Body of pancreas (tissue), 4 donors: Measurements from ENCODE around the gene PERM1. TPM values are rescaled to one million over a fixed set of nuclear protein-coding genes. Genes with fewer than 3 reads are reported as not detected.

ENCODE experiments used
- ATAC-seq: fragments of 150-250 bp; one replicate; pipeline ENCODE4 v1.9.1; 2016
- DNase-seq, 4 donors: peaks; one replicate each; pipeline ENCODE4 v3.0.0-alpha.2; 2019
- H3K27ac ChIP-seq, 4 donors: fragments of 200-600 bp; sonication (generic); 1 replicate in 3 of 4; 2 replicates in 1 of 4; pipeline versions ENCODE4 v1.5.1 to v1.6.1; 2016 to 2019; ENCODE audit warnings: mild to moderate bottlenecking in 1 of 4, mixed read lengths in 1 of 4, moderate library complexity in 1 of 4
- H3K27me3 ChIP-seq, 2 donors: fragments of 200-600 bp; sonication (generic); one replicate each; pipeline ENCODE4 v1.6.0; 2016; ENCODE audit warnings: mild to moderate bottlenecking in 1 of 2
- H3K36me3 ChIP-seq, 2 donors: fragments of 200-600 bp; sonication (generic); replicated peaks in 1 of 2; 2 replicates each; pipeline ENCODE4 v1.5.1; 2016; ENCODE audit warnings: low read depth in 2 of 2; ENCODE audit not compliant: insufficient read depth in 1 of 2
- H3K4me1 ChIP-seq: fragments of 200-600 bp; sonication (generic); one replicate; pipeline ENCODE4 v1.6.0; 2016
- H3K4me3 ChIP-seq, 2 donors: fragments of 200-600 bp; sonication (generic); 1 replicate in 1 of 2; 2 replicates in 1 of 2; pipeline ENCODE4 v1.5.1; 2016 to 2019
- H3K9me3 ChIP-seq, 3 donors: fragments of 200-600 bp; sonication (generic); 1 replicate in 2 of 3; 2 replicates in 1 of 3; pipeline ENCODE4 v1.5.1; 2016
- POLR2A ChIP-seq, 3 donors: fragments of 450-650 bp; IDR thresholded peaks; one replicate each; pipeline ENCODE4 v1.6.1; 2016; ENCODE audit warnings: antibody characterized with exemption in 3 of 3, mild to moderate bottlenecking in 2 of 3
- WGBS, 2 donors: methylation state at CpG; one replicate each; pipeline ENCODE4 v1.1.5; 2017; 5-methylcytosine and 5-hydroxymethylcytosine counted together
- intact Hi-C: fragments of 100-400 bp; cut with DNase I; formaldehyde crosslinking; loops from one replicate; pipeline ENCODE4 v1.15.1; 2023
- small RNA-seq: library from RNA; depleted of rRNA; stranded (forward); fragments of <200 nt; gene quantifications from one replicate; pipeline ENCODE3, GENCODE V24; 2016
- total RNA-seq, 2 donors: library from RNA; depleted of rRNA; stranded (reverse); fragments of >200 nt; gene quantifications; one replicate each; pipeline ENCODE4 v1.1.0, GENCODE V29; 2016
- TF ChIP-seq, protein P1 (sequence below), 7 experiments: fragments of 450-650 bp in 4 of 7; fragments of 200-600 bp in 3 of 7; sonication (generic) in 3 of 7; IDR thresholded peaks; one replicate each; pipeline ENCODE4 v1.5.1; 2016 to 2019; ENCODE audit warnings: antibody characterized with exemption in 7 of 7

The PERM1 gene
- total RNA-seq, 2 donors from 2014 or later: not detected

GRCh38 chr1:927234-927633 is 54.7 kb downstream of the PERM1 start:
- H3K9me3 ChIP-seq: no peaks in the 10 kb centered on the region
- H3K27ac ChIP-seq: no peak overlapping the region
- peaks cover 30% of the 10 kb centered on the region for H3K4me1 ChIP-seq
- ATAC-seq (no peak), DNase-seq (no peak)
- 35 to 52% methylated on average over 4 to 9 of the region's 9 CpGs for WGBS, 2 donors
- H3K27me3 ChIP-seq: peaks cover 0 to 25% of the 10 kb centered on the region in 2 donors
- TF ChIP-seq, protein P1, sequence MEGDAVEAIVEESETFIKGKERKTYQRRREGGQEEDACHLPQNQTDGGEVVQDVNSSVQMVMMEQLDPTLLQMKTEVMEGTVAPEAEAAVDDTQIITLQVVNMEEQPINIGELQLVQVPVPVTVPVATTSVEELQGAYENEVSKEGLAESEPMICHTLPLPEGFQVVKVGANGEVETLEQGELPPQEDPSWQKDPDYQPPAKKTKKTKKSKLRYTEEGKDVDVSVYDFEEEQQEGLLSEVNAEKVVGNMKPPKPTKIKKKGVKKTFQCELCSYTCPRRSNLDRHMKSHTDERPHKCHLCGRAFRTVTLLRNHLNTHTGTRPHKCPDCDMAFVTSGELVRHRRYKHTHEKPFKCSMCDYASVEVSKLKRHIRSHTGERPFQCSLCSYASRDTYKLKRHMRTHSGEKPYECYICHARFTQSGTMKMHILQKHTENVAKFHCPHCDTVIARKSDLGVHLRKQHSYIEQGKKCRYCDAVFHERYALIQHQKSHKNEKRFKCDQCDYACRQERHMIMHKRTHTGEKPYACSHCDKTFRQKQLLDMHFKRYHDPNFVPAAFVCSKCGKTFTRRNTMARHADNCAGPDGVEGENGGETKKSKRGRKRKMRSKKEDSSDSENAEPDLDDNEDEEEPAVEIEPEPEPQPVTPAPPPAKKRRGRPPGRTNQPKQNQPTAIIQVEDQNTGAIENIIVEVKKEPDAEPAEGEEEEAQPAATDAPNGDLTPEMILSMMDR (IDR thresholded peaks at IDR 0.05): no peak
- intact Hi-C loops: no loop called here
- H3K4me3 ChIP-seq: no peak overlapping the region
- no peaks in the 10 kb centered on the region for H3K36me3 ChIP-seq

DNA sequence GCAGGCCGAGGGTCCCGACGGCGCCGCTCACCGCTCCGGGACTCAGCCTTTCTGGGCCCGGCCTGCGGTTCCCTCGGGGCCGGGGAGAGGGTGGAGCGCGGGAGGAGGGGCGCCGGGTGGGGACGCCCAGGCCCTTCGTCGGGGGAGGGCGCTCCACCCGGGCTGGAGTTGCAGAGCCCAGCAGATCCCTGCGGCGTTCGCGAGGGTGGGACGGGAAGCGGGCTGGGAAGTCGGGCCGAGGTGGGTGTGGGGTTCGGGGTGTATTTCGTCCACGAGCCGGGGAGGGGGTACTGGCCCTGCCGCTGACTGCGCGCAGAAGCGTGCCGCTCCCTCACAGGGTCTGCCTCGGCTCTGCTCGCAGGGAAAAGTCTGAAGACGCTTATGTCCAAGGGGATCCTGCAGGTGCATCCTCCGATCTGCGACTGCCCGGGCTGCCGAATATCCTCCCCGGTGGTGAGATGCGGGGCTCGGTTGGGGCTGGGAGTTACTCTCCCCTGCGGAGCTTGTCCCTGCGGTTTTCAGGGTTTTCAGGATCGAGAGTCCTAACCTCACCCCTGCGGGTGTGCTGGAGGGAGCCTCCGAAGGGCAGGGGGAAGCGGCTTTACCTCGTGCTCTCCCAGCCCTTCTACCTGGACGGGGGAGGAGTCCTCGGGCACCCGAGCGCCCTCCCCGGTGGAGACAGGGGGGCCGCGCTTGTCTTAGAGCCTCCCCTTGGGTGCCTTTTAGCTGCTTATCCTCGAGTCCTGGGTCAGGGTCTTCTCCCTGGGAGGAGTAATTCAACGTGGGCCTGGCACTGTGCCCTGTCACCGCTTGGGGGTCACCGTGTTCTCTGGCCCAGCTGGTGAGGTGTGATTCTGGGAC is 56.1 kb downstream of the PERM1 start:
- Histone ChIP-seq H3K4me1 (peaks cover 37% of the 10 kb centered on the region), H3K27me3 (peaks cover 0 to 20% of the 10 kb centered on the region in 2 donors), H3K4me3 (no peak overlapping the region), H3K27ac (no peak overlapping the region), H3K36me3 (no peaks in the 10 kb centered on the region), H3K9me3 (no peaks in the 10 kb centered on the region)
- DNase-seq (no peak), ATAC-seq (no peak)
- TF ChIP-seq, protein P1 (IDR thresholded peaks at IDR 0.05): no peak
- TF ChIP-seq POLR2A (IDR thresholded peaks at IDR 0.05): no peak
- 3 to 5% methylated on average over 17 to 65 of the region's 65 CpGs for WGBS, 2 donors
- intact Hi-C loops: no loop called here

Small RNA genes within 50 kb of the gene (small RNA-seq; reads per million reads assigned to genes)
- not detected for gene AL645608.3

Other genes with a start within 250 kb of the PERM1 start
- gene SAMD11, start 58.2 kb downstream of the PERM1 start, total RNA-seq: 1 to 10 TPM; 2.1 to 2.3 TPM
- 10 to 100 TPM; 30.6 to 32.3 TPM for gene NOC2L, start 22.8 kb downstream of the PERM1 start, total RNA-seq
- gene KLHL17, start 21.5 kb downstream of the PERM1 start, total RNA-seq: 10 to 100 TPM in 1 of 2 donors, 1 to 10 TPM in 1; 6.0 to 29.0 TPM
- gene PLEKHN1, start 15.6 kb downstream of the PERM1 start, total RNA-seq: not detected
- gene HES4, start 18.0 kb upstream of the PERM1 start, total RNA-seq: 10 to 100 TPM; 44.1 to 97.2 TPM
- 10 to 100 TPM in 1 of 2 donors, 1 to 10 TPM in 1; 8.3 to 29.0 TPM for gene ISG15, start 31.4 kb upstream of the PERM1 start, total RNA-seq
- gene AGRN, start 38.0 kb upstream of the PERM1 start, total RNA-seq: 100 to 1,000 TPM in 1 of 2 donors, 10 to 100 TPM in 1; 85.1 to 241 TPM
- gene RNF223, start 92.2 kb upstream of the PERM1 start, total RNA-seq: under 1 TPM in 1 of 2 donors, not detected in 1; 0.26 TPM
- 10 to 100 TPM in 1 of 2 donors, 1 to 10 TPM in 1; 8.8 to 13.2 TPM for gene C1orf159, start 134.0 kb upstream of the PERM1 start, total RNA-seq
- under 1 TPM; 0.66 to 0.78 TPM for gene TTLL10, start 191.8 kb upstream of the PERM1 start, total RNA-seq
- gene TNFRSF18, start 224.5 kb upstream of the PERM1 start, total RNA-seq: not detected
- 1 to 10 TPM in 1 of 2 donors, under 1 TPM in 1; 0.99 to 2.6 TPM for gene TNFRSF4, start 232.1 kb upstream of the PERM1 start, total RNA-seq
- 10 to 100 TPM; 89.2 to 97.6 TPM for gene SDF4, start 249.9 kb upstream of the PERM1 start, total RNA-seq